Activated CD4-positive, alpha-beta T cell treated with anti-CD3 and anti-CD28 coated beads, Interleukin-2, amount 50 U/mL, for 24 hours (primary cell): Measurements from ENCODE around the gene METTL5.
"Not testable (repeated sequence)": the region's sequence is repeated elsewhere in the genome, so short reads cannot be mapped to it uniquely, and the experiment has no call there.

Experiments used
- DNase-seq, 2 donors: peaks; one replicate each; pipeline ENCODE4 v3.0.0-alpha.2; 2020; ENCODE audit warnings: low read depth in 1 of 2, low spot score in 1 of 2

Gene METTL5

DNA sequence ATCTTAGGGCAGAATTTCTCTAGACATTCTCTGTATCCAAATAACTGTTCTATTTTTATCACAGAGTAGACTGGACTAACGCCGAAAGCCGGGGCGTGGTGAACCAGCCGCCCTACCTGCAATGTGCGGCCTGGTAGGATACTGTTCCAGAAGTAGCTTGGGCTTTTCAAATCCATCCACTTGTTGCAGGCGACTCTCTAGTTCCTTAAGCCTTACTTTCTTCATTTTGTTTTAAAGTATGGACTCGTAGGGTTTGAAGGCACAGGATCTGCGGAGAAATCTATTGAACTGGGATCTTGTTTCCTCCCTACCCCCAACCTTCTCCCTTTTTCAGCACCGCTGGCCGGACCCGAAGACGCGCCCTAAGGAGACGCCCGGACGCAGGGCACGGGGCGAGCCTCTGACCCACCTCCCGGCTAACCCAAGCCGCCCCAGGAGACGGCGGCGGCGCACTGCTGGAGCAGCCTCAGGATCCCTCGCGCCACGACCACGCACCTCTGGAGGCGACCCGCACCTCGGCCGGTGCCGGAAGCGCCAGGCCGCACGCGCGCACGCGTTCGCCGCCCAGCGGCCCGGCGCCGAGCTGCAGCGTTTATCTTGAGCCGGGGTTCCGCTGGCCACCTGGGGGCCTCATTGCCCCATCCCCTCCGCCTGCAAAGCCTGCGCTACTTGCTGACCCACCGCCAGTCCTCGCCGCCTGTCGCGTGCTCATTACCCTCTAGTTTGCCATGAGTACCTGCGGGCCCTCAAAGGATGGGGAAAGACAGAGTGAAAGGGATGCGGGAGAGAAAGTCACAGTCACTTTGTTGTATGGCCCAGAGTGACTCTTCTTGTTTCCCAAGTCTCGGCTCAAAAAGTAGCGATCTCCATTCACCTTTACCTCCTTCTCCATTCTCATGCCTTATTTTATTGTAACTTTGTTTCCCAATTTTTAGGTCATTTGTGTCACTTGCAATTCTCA lies at the start of gene METTL5:
METTL5 (minus strand) TSS at position 533 of the 961 bp plus-strand sequence; CDS start at position 225, 308 bp downstream.
- DNase-seq: peak; percentile 59 to 67

DNA sequence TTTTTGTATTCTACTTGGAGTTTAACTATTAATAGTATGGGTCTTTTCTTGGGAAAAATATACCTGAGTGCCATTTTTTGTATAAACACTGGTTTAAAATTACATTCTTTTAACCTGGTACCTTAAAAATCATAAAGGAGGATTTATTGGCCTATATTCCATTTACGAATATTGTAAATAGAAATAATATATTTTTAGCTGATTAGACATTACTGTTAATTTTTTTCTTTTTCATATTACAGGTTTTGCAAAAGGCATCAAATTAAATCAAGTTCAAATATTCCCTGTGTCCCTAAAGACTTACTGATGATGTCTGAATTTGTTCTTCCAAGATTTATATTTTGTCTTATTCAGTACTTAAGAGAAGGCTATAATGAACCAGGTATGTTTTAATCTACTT lies 47.3 kb upstream of the METTL5 start:
- no peak for DNase-seq

- not testable (repeated sequence) for DNase-seq
Observed at GRCh38 chr2:169871369-169871768, 46.7 kb upstream of the METTL5 start.

GRCh38 chr2:169868951-169869350 lies 44.2 kb upstream of the METTL5 start:
- no peak for DNase-seq

DNA sequence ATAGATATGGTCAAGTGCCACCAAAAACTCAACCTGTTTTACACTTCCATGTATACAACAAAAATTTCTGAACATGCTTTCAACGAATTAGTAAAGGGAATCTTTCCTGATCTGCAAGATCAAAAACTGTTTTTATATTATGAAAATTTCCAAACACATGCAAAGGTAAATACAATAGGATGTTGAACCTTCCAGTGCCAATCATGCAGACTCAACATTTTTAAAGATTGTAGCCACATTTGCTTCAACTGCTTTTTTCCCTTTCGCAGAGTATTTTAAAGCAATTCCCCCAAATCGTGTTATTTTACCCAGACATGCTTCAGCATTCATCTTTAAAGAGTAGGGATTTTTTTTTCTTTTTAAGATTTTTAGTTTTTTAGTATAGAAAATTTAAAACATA lies 42.9 kb upstream of the METTL5 start:
- no peak for DNase-seq

GRCh38 chr2:169866230-169866629 lies 41.5 kb upstream of the METTL5 start:
- DNase-seq: not testable (repeated sequence)

DNA sequence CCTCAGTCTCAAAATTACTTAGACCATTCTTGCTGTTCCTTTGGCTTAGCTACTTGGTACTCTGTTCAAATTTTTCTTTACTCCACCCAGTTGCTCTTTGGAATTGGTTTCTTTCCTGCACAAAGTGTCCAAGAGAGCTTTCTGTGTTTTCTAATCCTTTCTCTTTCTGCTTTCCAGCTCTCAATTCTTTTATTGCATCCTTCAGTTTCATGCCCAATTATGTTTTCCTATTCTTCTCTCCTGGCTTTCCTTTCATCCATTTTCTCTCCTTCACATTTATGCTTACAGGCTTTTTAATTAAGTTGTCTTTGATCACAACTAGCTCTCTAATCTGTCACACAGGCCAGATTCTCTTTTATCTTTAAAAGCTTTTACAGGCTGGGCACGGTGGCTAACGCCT lies 40.8 kb upstream of the METTL5 start:
- no peak for DNase-seq

GRCh38 chr2:169862816-169863215 lies 38.1 kb upstream of the METTL5 start:
- DNase-seq: no peak

DNA sequence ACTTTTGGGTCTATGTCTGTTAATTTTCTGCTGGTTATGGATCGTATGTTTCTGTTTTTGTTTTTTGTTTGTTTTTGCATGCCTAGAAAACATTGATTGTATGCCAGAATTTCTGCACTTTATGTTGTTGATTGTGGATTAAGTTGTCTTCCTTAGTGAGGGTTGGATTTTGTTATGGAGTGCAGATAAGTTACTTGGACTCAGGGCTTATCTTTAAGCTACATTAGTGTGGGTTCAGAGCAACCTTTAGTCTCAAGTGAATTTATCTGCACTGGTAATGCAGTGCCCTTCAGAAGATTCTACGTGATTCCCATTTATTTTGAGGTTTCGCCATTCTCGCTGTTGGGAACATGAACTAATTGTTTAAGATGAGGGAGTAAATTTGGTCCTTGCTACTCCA lies 35.4 kb upstream of the METTL5 start:
- DNase-seq: no peak

DNA sequence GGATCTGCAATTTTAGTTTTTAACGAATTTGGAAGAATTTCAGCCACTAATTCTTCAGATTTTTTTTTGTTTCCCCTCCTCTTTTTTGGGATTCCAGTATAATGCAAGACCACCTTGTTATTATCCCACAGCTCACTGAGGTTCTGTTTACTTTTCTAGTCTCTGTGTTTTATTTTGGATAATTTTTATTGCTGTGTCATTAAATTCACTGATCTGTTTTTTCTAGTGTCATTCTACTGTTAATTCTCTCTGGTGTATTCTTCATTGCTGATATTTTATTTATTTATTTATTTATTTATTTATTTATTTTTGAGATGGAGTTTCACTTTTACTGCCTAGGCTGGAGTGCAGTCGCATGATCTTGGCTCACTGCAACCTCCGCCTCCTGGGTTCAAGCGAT lies 34.7 kb upstream of the METTL5 start:
- no peak for DNase-seq

GRCh38 chr2:169855281-169856258 lies 30.9 kb upstream of the METTL5 start:
- DNase-seq: not testable (repeated sequence)

- no peak for DNase-seq
Observed at GRCh38 chr2:169853041-169853668, 28.4 kb upstream of the METTL5 start.

DNA sequence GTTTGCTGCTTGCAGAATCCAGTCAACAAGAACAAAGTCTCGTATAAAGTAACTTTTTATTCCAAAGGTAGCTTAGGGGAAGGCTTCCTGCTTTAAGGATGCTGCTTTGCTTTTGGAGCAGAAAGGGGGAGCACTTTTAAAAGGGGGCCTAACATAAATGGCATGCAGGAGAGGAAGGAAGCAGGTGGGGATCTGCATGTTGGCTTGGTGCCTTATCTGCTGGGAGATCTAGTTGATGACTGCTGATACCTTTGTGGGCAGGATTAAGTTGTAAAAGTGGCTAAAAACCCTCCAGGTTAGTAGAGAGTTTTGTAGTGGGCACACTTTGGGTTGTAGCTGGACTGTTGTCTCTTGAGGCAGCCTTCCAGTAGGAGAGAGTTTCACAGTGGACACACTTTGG lies 25.0 kb upstream of the METTL5 start:
- no peak for DNase-seq

- DNase-seq: not testable (repeated sequence)
Observed at GRCh38 chr2:169848959-169849693, 24.4 kb upstream of the METTL5 start.

- DNase-seq: no peak
Observed at GRCh38 chr2:169845016-169845415, 20.3 kb upstream of the METTL5 start.

DNA sequence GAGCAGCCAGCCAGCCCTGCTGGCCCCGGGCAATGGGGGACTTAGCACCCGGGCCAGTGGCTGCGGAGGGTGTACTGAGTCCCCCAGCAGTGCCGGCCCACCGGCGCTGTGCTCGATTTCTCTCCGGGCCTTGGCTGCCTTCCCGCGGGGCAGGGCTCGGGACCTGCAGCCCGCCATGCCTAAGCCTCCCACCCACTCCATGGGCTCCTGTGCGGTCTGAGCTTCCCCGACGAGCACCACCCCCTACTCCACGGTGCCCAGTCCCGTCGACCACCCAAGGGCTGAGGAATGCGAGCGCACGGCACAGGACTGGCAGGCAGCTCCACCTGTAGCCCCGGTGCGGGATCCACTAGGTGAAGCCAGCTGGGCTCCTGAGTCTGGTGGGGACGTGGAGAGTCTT lies 16.9 kb upstream of the METTL5 start:
- DNase-seq: not testable (repeated sequence)

- no peak for DNase-seq
Observed at GRCh38 chr2:169840747-169841142, 16.0 kb upstream of the METTL5 start.

GRCh38 chr2:169839954-169840746 lies 15.4 kb upstream of the METTL5 start:
- DNase-seq: no peak

DNA sequence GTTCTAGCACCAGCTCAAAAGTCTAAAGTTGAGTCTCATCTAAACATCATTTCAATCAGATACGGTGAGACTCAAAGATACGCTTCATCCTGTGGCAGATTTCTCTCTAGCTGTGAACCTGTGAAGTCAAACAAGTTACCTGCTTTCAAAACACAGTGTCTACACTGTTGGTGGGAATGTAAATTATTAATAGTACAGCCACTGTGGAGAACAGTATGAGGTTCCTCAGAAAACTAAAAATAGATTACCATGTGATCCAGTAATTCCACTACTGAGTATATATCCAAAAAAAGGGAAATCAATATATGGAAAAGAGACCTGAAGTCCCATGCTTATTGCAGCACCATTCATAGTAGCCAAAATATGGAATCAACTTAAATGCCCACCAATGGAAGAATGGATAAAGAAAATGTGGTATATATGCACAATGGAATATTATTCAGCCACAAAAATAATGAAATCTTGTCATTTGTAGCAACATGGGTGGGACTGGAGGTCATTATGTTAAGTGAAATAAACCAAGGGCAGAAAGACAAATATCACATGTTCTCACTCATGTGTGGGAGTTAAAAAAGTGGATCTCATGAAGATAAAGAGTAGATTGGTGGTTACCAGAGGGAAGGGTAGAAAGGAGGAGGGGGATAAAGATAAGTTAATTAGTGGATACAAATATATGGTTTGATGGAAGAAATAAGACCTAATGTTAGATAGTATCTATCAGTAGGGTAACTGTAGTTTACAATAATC lies 14.2 kb upstream of the METTL5 start:
- no peak for DNase-seq
